Bronchial epithelial cell (primary cell): ENCODE results near the gene GRM8. TPM values are rescaled to one million over a fixed set of nuclear protein-coding genes. Genes with fewer than 3 reads are reported as not detected.

Source experiments
- DNase-seq: peaks from one replicate; pipeline ENCODE4 v3.0.0-alpha.2; 2010; ENCODE audit warnings: low read depth
- FAIRE-seq: peaks from 2 replicates; lab custom pipeline; 2011; peaks lifted over from hg19 to GRCh38; lab: Jason Lieb, UNC
- H3K27me3 ChIP-seq: 2 replicates; pipeline ENCODE4 v1.5.1; 2011; ENCODE audit warnings: low read length; ENCODE audit not compliant: control insufficient read depth, insufficient read depth
- H3K36me3 ChIP-seq: 2 replicates; pipeline ENCODE4 v1.5.1; 2011; ENCODE audit warnings: low read length; ENCODE audit not compliant: control insufficient read depth, insufficient read depth
- H3K4me3 ChIP-seq: 2 replicates; pipeline ENCODE4 v1.5.1; 2011; ENCODE audit warnings: mild to moderate bottlenecking, low read depth, low read length, control low read depth
- total RNA-seq: library from RNA; depleted of rRNA; stranded (reverse); fragments of >200 nt; gene quantifications from 2 replicates; pipeline ENCODE4 v1.2.1, GENCODE V29; 2014
- TF ChIP-seq, protein P1 (sequence below): IDR thresholded peaks from 2 replicates; pipeline ENCODE4 v1.5.1; 2011; ENCODE audit warnings: mild to moderate bottlenecking, moderate library complexity, low read length, control low read depth, inconsistent platforms; ENCODE audit not compliant: insufficient read depth, severe bottlenecking

GRM8 gene
- total RNA-seq, 1 donor from 2014 or later: not detected

- FAIRE-seq (no peak), DNase-seq (peak; percentile 34)
- Histone ChIP-seq H3K36me3 (no peaks in the 10 kb centered on the region), H3K4me3 (no peak overlapping the region), H3K27me3 (no peaks in the 10 kb centered on the region)
- TF ChIP-seq, protein P1, sequence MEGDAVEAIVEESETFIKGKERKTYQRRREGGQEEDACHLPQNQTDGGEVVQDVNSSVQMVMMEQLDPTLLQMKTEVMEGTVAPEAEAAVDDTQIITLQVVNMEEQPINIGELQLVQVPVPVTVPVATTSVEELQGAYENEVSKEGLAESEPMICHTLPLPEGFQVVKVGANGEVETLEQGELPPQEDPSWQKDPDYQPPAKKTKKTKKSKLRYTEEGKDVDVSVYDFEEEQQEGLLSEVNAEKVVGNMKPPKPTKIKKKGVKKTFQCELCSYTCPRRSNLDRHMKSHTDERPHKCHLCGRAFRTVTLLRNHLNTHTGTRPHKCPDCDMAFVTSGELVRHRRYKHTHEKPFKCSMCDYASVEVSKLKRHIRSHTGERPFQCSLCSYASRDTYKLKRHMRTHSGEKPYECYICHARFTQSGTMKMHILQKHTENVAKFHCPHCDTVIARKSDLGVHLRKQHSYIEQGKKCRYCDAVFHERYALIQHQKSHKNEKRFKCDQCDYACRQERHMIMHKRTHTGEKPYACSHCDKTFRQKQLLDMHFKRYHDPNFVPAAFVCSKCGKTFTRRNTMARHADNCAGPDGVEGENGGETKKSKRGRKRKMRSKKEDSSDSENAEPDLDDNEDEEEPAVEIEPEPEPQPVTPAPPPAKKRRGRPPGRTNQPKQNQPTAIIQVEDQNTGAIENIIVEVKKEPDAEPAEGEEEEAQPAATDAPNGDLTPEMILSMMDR: no peak
Observed at GRCh38 chr7:127189074-127189473, 63.7 kb downstream of the GRM8 start.

GRCh38 chr7:127187740-127188139, 65.0 kb downstream of the GRM8 start:
- Histone ChIP-seq H3K4me3 (no peak overlapping the region), H3K36me3 (no peaks in the 10 kb centered on the region), H3K27me3 (no peaks in the 10 kb centered on the region)
- TF ChIP-seq, protein P1: no peak
- DNase-seq: no peak
- no peak for FAIRE-seq

- H3K4me3 ChIP-seq: no peak overlapping the region
- FAIRE-seq (no peak), DNase-seq (no peak)
- H3K36me3 ChIP-seq: no peaks in the 10 kb centered on the region
- no peaks in the 10 kb centered on the region for H3K27me3 ChIP-seq
- TF ChIP-seq, protein P1: no peak
Observed at GRCh38 chr7:127186686-127187085, 66.1 kb downstream of the GRM8 start.

DNA sequence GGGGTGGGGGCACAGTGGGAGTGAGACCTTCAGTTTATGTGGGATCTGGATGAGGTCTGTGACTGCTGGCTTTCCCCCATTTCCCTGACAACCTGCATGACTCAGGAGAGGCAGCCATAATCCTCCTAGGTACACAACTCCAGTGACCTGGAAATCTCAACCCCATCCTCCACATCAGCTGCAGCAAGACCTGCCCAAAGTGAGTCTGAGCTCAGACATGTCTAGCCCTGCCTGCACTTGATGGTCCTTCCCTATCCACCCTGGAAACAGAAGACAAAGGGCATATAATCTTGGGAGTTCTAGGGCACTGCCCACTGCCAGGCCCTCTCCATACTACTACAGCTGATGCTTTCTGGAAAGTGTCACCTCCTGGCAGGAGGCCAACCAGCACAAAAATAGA, 75.6 kb downstream of the GRM8 start:
- TF ChIP-seq, protein P1: no peak
- Histone ChIP-seq H3K27me3 (no peaks in the 10 kb centered on the region), H3K4me3 (no peak overlapping the region), H3K36me3 (no peaks in the 10 kb centered on the region)
- peak; percentile 68 for DNase-seq
- FAIRE-seq: peak; percentile 88

GRCh38 chr7:127162366-127162765, 90.4 kb downstream of the GRM8 start:
- no peaks in the 10 kb centered on the region for H3K36me3 ChIP-seq
- no peak for DNase-seq
- TF ChIP-seq, protein P1: no peak
- no peak overlapping the region for H3K4me3 ChIP-seq
- no peaks in the 10 kb centered on the region for H3K27me3 ChIP-seq
- no peak for FAIRE-seq

GRCh38 chr7:127158659-127159058, 94.1 kb downstream of the GRM8 start:
- DNase-seq: peak; percentile 1
- TF ChIP-seq, protein P1: peak; percentile 15
- Histone ChIP-seq H3K36me3 (no peaks in the 10 kb centered on the region), H3K27me3 (no peaks in the 10 kb centered on the region), H3K4me3 (no peak overlapping the region)
- FAIRE-seq: no peak
